Esophagus (tissue), 2 donors: ENCODE data around the gene ZFHX3. TPM values are rescaled to one million over a fixed set of nuclear protein-coding genes. Genes with fewer than 3 reads are reported as not detected.

ENCODE experiments used
- H3K27ac ChIP-seq, 2 donors: one replicate each; pipeline ENCODE4 v1.5.1; 2013; ENCODE audit warnings: low read depth in 2 of 2, mild to moderate bottlenecking in 2 of 2, inconsistent platforms in 1 of 2, low read length in 1 of 2, moderate library complexity in 1 of 2
- H3K27me3 ChIP-seq, 2 donors: one replicate each; pipeline ENCODE4 v1.6.1; 2013; ENCODE audit warnings: low read length in 2 of 2, control low read depth in 1 of 2, mild to moderate bottlenecking in 1 of 2; ENCODE audit not compliant: insufficient read depth in 2 of 2, control insufficient read depth in 1 of 2
- H3K36me3 ChIP-seq, 2 donors: one replicate each; pipeline ENCODE4 v1.6.1; 2013; ENCODE audit warnings: low read length in 1 of 2; ENCODE audit not compliant: control insufficient read depth in 2 of 2, insufficient read depth in 2 of 2
- H3K4me1 ChIP-seq, 2 donors: one replicate each; pipeline ENCODE4 v1.6.1; 2013; ENCODE audit warnings: low read length in 1 of 2; ENCODE audit not compliant: control insufficient read depth in 2 of 2, insufficient read depth in 2 of 2
- H3K4me3 ChIP-seq, 2 donors: one replicate each; pipeline ENCODE4 v1.5.1; 2013; ENCODE audit warnings: low read length in 2 of 2, mild to moderate bottlenecking in 2 of 2, low read depth in 1 of 2, moderate library complexity in 1 of 2
- H3K9me3 ChIP-seq, 2 donors: one replicate each; pipeline ENCODE4 v1.6.1; 2013; ENCODE audit warnings: mild to moderate bottlenecking in 2 of 2, low read depth in 1 of 2, low read length in 1 of 2, moderate library complexity in 1 of 2; ENCODE audit not compliant: control insufficient read depth in 2 of 2, insufficient read depth in 1 of 2
- WGBS, 2 donors: extraction: QIAGEN DNeasy Blood & Tissue Kit; methylation state at CpG; one replicate each; pipeline ENCODE4 v1.1.7; 2013; 5-methylcytosine and 5-hydroxymethylcytosine counted together
- polyA plus RNA-seq, 2 donors: library from polyadenylated mRNA; stranded (reverse); fragments of 200-250 nt; gene quantifications; one replicate each; pipeline ENCODE4 v1.2.3, GENCODE V29; 2013
- donor health status: healthy with polysubstance abuse.
- donor health status: Bipolar disorder and iron deficiency.

The ZFHX3 gene
- polyA plus RNA-seq, 2 donors = 0.62 to 1.1 TPM

DNA sequence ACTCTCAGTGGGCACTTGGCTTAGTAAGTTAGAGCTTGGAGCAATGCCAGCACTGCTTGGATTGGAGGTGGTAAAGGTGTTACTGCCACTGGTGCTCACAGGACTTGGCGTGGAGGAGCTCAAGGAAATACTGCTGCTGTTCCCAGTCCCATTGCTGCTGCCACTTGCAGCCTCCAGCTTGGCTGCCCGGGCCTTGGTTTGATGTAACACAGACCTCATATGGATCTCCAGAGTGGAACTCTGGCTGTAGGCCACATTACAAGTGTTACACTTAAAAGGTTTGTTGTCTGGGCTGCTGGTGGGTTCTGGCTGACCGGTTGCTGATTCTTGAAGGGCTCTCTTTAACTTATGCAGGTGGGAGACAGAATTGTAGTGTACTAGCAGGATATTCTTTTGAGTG is 250.3 kb downstream of the ZFHX3 start:
- Histone ChIP-seq H3K27me3 (no peaks in the 10 kb centered on the region), H3K27ac (no peak overlapping the region), H3K9me3 (no peaks in the 10 kb centered on the region), H3K4me1 (no peaks in the 10 kb centered on the region), H3K36me3 (peaks cover 0 to 12% of the 10 kb centered on the region in 2 donors), H3K4me3 (no peak overlapping the region)
- 90 to 99% methylated on average over 3 of the region's 3 CpGs for WGBS, 2 donors

- Histone ChIP-seq H3K4me3 (no peak overlapping the region), H3K36me3 (peaks cover 0 to 12% of the 10 kb centered on the region in 2 donors), H3K27ac (no peak overlapping the region), H3K4me1 (no peaks in the 10 kb centered on the region), H3K27me3 (no peaks in the 10 kb centered on the region), H3K9me3 (no peaks in the 10 kb centered on the region)
- 98 to 99% methylated on average over 17 to 18 of the region's 18 CpGs for WGBS, 2 donors
Observed at GRCh38 chr16:72796222-72796621, 251.7 kb downstream of the ZFHX3 start.

GRCh38 chr16:72794986-72795385 is 252.9 kb downstream of the ZFHX3 start:
- H3K4me3 ChIP-seq = no peak overlapping the region
- peaks cover 0 to 12% of the 10 kb centered on the region in 2 donors for H3K36me3 ChIP-seq
- no peaks in the 10 kb centered on the region for H3K9me3 ChIP-seq
- no peak overlapping the region for H3K27ac ChIP-seq
- H3K4me1 ChIP-seq = no peaks in the 10 kb centered on the region
- 95 to 97% methylated on average over 9 of the region's 9 CpGs for WGBS, 2 donors
- no peaks in the 10 kb centered on the region for H3K27me3 ChIP-seq

DNA sequence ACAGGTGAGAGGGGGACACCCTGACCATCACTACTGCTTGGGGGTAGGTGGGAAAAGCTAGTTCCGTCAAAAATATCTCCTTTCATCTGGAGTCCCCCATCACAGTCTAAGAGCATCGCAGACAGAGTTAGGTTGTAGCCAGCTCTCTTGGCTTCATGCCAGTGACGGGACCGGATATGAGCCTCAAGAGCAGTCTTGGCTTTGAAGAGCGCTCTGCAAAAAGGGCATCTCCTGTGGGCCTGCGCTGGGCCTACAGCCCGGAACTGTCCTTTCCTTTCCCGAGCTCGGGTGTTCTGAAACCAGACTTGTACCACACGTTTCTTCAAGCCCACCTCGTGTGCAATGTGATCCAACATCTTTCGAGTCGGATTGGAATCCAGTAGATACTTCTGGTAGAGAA is 253.6 kb downstream of the ZFHX3 start:
- H3K4me1 ChIP-seq = no peaks in the 10 kb centered on the region
- no peak overlapping the region for H3K4me3 ChIP-seq
- no peak overlapping the region for H3K27ac ChIP-seq
- 91 to 92% methylated on average over 13 of the region's 13 CpGs for WGBS, 2 donors
- no peaks in the 10 kb centered on the region for H3K27me3 ChIP-seq
- peaks cover 0 to 13% of the 10 kb centered on the region in 2 donors for H3K36me3 ChIP-seq
- H3K9me3 ChIP-seq = no peaks in the 10 kb centered on the region

DNA sequence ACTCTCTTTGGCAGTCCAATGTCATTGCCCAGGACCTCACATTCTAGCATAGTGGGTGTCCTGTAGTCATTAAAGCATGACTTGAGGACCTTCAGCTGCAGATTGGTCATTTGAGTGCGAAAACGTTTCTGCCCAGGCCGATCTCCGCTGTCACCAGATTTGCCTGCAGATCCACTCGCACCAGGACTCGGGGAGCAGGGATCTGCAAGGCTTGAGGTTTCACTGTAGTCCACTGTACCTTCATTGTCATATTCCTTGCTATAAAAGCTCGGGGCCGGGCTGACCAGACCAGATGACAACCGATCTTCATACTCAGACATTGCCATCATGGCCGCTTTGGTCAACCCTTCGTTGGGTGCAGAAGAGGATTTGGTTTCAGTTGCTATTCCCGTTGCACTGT is 254.2 kb downstream of the ZFHX3 start:
- Histone ChIP-seq H3K36me3 (peaks cover 0 to 15% of the 10 kb centered on the region in 2 donors), H3K4me1 (no peaks in the 10 kb centered on the region), H3K27me3 (no peaks in the 10 kb centered on the region), H3K27ac (no peak overlapping the region), H3K9me3 (no peaks in the 10 kb centered on the region), H3K4me3 (no peak overlapping the region)
- 97 to 98% methylated on average over 12 of the region's 12 CpGs for WGBS, 2 donors

GRCh38 chr16:72793017-72793416 is 254.9 kb downstream of the ZFHX3 start:
- 95 to 98% methylated on average over 5 of the region's 5 CpGs for WGBS, 2 donors
- Histone ChIP-seq H3K36me3 (peaks cover 0 to 10% of the 10 kb centered on the region in 2 donors), H3K27ac (no peak overlapping the region), H3K27me3 (no peaks in the 10 kb centered on the region), H3K4me1 (peaks cover 0 to 4% of the 10 kb centered on the region in 2 donors), H3K4me3 (no peak overlapping the region), H3K9me3 (no peaks in the 10 kb centered on the region)

GRCh38 chr16:72791786-72792185 is 256.1 kb downstream of the ZFHX3 start:
- Histone ChIP-seq H3K4me3 (no peak overlapping the region), H3K27ac (no peak overlapping the region), H3K36me3 (peaks cover 0 to 7% of the 10 kb centered on the region in 2 donors), H3K9me3 (no peaks in the 10 kb centered on the region), H3K27me3 (no peaks in the 10 kb centered on the region), H3K4me1 (peaks cover 0 to 7% of the 10 kb centered on the region in 2 donors)

DNA sequence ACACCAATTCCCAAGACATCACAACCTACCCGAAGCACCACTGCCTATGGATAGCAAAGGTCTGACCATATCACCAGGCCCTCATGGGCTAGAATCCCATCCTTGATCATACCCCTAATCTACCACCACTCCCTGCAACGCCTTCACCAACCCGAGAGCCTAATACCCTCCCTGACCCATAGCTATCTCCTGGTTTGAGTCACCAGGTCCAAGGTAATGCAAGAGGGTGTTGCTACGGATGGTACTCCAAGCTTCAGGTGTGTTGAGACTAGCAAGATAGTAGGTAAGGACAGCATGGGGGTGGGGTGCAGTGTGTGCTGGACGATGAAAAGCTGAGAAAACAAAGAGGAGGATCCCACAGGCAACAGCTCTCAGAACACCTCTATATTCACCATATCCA is 258.0 kb downstream of the ZFHX3 start:
- 97% methylated on average over 5 of the region's 5 CpGs for WGBS, 2 donors

GRCh38 chr16:72789465-72789864 is 258.5 kb downstream of the ZFHX3 start:
- WGBS, 2 donors = 92 to 93% methylated on average over 7 of the region's 7 CpGs
- Histone ChIP-seq H3K27ac (no peak overlapping the region), H3K27me3 (no peaks in the 10 kb centered on the region)

More for the DNA sequence above, 258.0 kb downstream of the ZFHX3 start:
- peaks cover 0 to 4% of the 10 kb centered on the region in 2 donors for H3K36me3 ChIP-seq
- no peak overlapping the region for H3K4me3 ChIP-seq
- peaks cover 0 to 7% of the 10 kb centered on the region in 2 donors for H3K4me1 ChIP-seq
- no peaks in the 10 kb centered on the region for H3K9me3 ChIP-seq
- H3K27ac ChIP-seq = no peak overlapping the region
- H3K27me3 ChIP-seq = no peaks in the 10 kb centered on the region

DNA sequence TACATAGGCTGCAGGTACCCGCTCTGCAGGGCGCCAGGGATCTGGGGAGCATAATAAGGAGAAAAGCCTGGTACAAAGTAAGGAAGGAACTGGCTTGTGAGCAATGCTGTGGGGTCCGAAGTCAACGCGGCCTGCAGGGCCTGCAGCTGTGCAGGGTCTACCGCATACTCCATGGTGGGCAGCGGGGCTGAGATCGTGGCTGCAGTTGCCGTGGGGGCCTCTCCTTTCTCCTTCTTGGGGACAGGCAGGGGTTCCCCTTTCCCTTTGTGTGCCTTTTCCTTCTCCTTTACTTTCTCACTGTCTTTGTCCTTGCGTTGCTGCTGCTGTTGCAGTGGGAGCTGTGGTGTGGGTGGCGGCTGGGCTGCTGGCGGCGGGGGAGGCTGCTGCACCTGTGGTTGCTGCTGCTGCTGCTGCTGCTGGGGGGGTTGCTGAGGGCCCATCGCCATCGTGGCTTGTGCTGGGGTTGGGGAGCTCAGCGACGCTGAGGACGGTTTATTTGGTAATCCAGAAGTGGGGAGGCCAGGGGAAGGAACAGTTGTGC is 259.6 kb downstream of the ZFHX3 start:
- Histone ChIP-seq H3K27me3 (no peaks in the 10 kb centered on the region), H3K4me3 (no peak overlapping the region), H3K9me3 (no peaks in the 10 kb centered on the region), H3K27ac (no peak overlapping the region), H3K4me1 (peaks cover 0 to 7% of the 10 kb centered on the region in 2 donors), H3K36me3 (peaks cover 0 to 4% of the 10 kb centered on the region in 2 donors)
- WGBS, 2 donors = 86% methylated on average over 18 of the region's 18 CpGs

More at GRCh38 chr16:72789465-72789864, 258.5 kb downstream of the ZFHX3 start:
- Histone ChIP-seq H3K9me3 (no peaks in the 10 kb centered on the region), H3K4me3 (no peak overlapping the region), H3K36me3 (peaks cover 0 to 4% of the 10 kb centered on the region in 2 donors), H3K4me1 (peaks cover 0 to 7% of the 10 kb centered on the region in 2 donors)
